ENCODE results near the gene BEGAIN. TPM values are rescaled to one million over a fixed set of nuclear protein-coding genes. Genes with fewer than 3 reads are reported as not detected.

Gene BEGAIN
- total RNA-seq, 1 donor from 2014 or later, result 0.54 TPM

GRCh38 chr14:100604121-100604501 is 16.9 kb upstream of the BEGAIN start:
- DNase-seq (ENCODE audit: low read depth) (no peak), FAIRE-seq (no peak)
- Mint-ChIP-seq H3K4me1 (ENCODE audit: low read depth, unreplicated experiment) (peaks cover 12% of the 10 kb centered on the region), H3K4me3 (ENCODE audit: unreplicated experiment) (no peak overlapping the region), H3K9me3 (ENCODE audit: unreplicated experiment) (peaks cover 9% of the 10 kb centered on the region), H3K36me3 (ENCODE audit: low read depth, unreplicated experiment) (peaks cover 5% of the 10 kb centered on the region), H3K27ac (ENCODE audit: unreplicated experiment) (no peak overlapping the region), H3K27me3 (ENCODE audit: low read depth, unreplicated experiment) (peaks cover 17% of the 10 kb centered on the region)
- Histone ChIP-seq H3K4me2 (ENCODE audit: low read length) (no peak overlapping the region), H2AFZ (ENCODE audit: low read depth, low read length) (no peak overlapping the region), H3K9ac (ENCODE audit: low read length) (no peak overlapping the region), H3K9me3 (ENCODE audit: insufficient read depth, low read depth, low read length) (no peaks in the 10 kb centered on the region), H3K4me3 (ENCODE audit: insufficient read depth, low read depth, low read length) (no peak overlapping the region), H4K20me1 (ENCODE audit: insufficient read depth, low read length) (no peaks in the 10 kb centered on the region), H3K27ac (ENCODE audit: low read depth, low read length) (no peak overlapping the region), H3K4me1 (ENCODE audit: insufficient read depth, low read length) (no peaks in the 10 kb centered on the region), H3K36me3 (ENCODE audit: insufficient read depth, low read length) (no peaks in the 10 kb centered on the region), H3K79me2 (ENCODE audit: insufficient read depth, low read length) (no peaks in the 10 kb centered on the region), H3K27me3 (ENCODE audit: insufficient read depth, low read length) (peaks cover 7% of the 10 kb centered on the region)
- no peak for TF ChIP-seq CTCF (IDR thresholded peaks at IDR 0.05; ENCODE audit: insufficient read depth, low read depth, low read length)
- TF ChIP-seq EZH2 (IDR thresholded peaks at IDR 0.05; ENCODE audit: insufficient read depth, low read length), result no peak

- H3K4me3 Mint-ChIP-seq (ENCODE audit: unreplicated experiment), result no peak overlapping the region
- TF ChIP-seq EZH2 (IDR thresholded peaks at IDR 0.05; ENCODE audit: insufficient read depth, low read length) (no peak), CTCF (IDR thresholded peaks at IDR 0.05; ENCODE audit: insufficient read depth, low read depth, low read length) (no peak)
- H3K27ac Mint-ChIP-seq (ENCODE audit: unreplicated experiment), result no peak overlapping the region
- DNase-seq (ENCODE audit: low read depth) (no peak), FAIRE-seq (no peak)
- Histone ChIP-seq H3K4me1 (ENCODE audit: insufficient read depth, low read length) (no peaks in the 10 kb centered on the region), H2AFZ (ENCODE audit: low read depth, low read length) (no peak overlapping the region), H3K9me3 (ENCODE audit: insufficient read depth, low read depth, low read length) (no peaks in the 10 kb centered on the region), H3K4me2 (ENCODE audit: low read length) (no peak overlapping the region), H3K27me3 (ENCODE audit: insufficient read depth, low read length) (peaks cover 12% of the 10 kb centered on the region), H3K9ac (ENCODE audit: low read length) (no peak overlapping the region), H3K79me2 (ENCODE audit: insufficient read depth, low read length) (no peaks in the 10 kb centered on the region), H3K36me3 (ENCODE audit: insufficient read depth, low read length) (no peaks in the 10 kb centered on the region), H4K20me1 (ENCODE audit: insufficient read depth, low read length) (no peaks in the 10 kb centered on the region), H3K4me3 (ENCODE audit: insufficient read depth, low read depth, low read length) (no peak overlapping the region), H3K27ac (ENCODE audit: low read depth, low read length) (no peak overlapping the region)
- peaks cover 12% of the 10 kb centered on the region for H3K4me1 Mint-ChIP-seq (ENCODE audit: low read depth, unreplicated experiment)
- H3K36me3 Mint-ChIP-seq (ENCODE audit: low read depth, unreplicated experiment), result peaks cover 5% of the 10 kb centered on the region
- H3K9me3 Mint-ChIP-seq (ENCODE audit: unreplicated experiment), result peaks cover 9% of the 10 kb centered on the region
- H3K27me3 Mint-ChIP-seq (ENCODE audit: low read depth, unreplicated experiment), result peaks cover 21% of the 10 kb centered on the region
Observed at GRCh38 chr14:100603341-100604120, 16.3 kb upstream of the BEGAIN start.

GRCh38 chr14:100602621-100603230 is 15.5 kb upstream of the BEGAIN start:
- Histone ChIP-seq H2AFZ (ENCODE audit: low read depth, low read length) (no peak overlapping the region), H3K4me2 (ENCODE audit: low read length) (no peak overlapping the region), H3K4me3 (ENCODE audit: insufficient read depth, low read depth, low read length) (no peak overlapping the region), H4K20me1 (ENCODE audit: insufficient read depth, low read length) (no peaks in the 10 kb centered on the region), H3K79me2 (ENCODE audit: insufficient read depth, low read length) (no peaks in the 10 kb centered on the region), H3K9me3 (ENCODE audit: insufficient read depth, low read depth, low read length) (no peaks in the 10 kb centered on the region), H3K27ac (ENCODE audit: low read depth, low read length) (no peak overlapping the region), H3K36me3 (ENCODE audit: insufficient read depth, low read length) (no peaks in the 10 kb centered on the region), H3K27me3 (ENCODE audit: insufficient read depth, low read length) (peaks cover 17% of the 10 kb centered on the region), H3K4me1 (ENCODE audit: insufficient read depth, low read length) (no peaks in the 10 kb centered on the region), H3K9ac (ENCODE audit: low read length) (no peak overlapping the region)
- Mint-ChIP-seq H3K36me3 (ENCODE audit: low read depth, unreplicated experiment) (peaks cover 5% of the 10 kb centered on the region), H3K27ac (ENCODE audit: unreplicated experiment) (no peak overlapping the region), H3K9me3 (ENCODE audit: unreplicated experiment) (peaks cover 9% of the 10 kb centered on the region), H3K4me1 (ENCODE audit: low read depth, unreplicated experiment) (peaks cover 12% of the 10 kb centered on the region), H3K4me3 (ENCODE audit: unreplicated experiment) (no peak overlapping the region), H3K27me3 (ENCODE audit: low read depth, unreplicated experiment) (peaks cover 27% of the 10 kb centered on the region)
- FAIRE-seq (no peak), DNase-seq (ENCODE audit: low read depth) (no peak)
- TF ChIP-seq CTCF (IDR thresholded peaks at IDR 0.05; ENCODE audit: insufficient read depth, low read depth, low read length), result no peak
- TF ChIP-seq EZH2 (IDR thresholded peaks at IDR 0.05; ENCODE audit: insufficient read depth, low read length), result no peak

Data from astrocyte (in vitro differentiated cells and primary cell).